ENCODE measurements around the gene SHB. TPM values are rescaled to one million over a fixed set of nuclear protein-coding genes. Genes with fewer than 3 reads are reported as not detected.

SHB gene
- total and polyA plus RNA-seq, 2 of the 13 experiments (the other 11 are each of a cell fraction or from before 2014, with no cell fraction given): 19.4 to 20.7 TPM

GRCh38 chr9:37956904-37957663 lies 111.9 kb downstream of the SHB start:
- no TSS peak for BruUV-seq (replicated peaks)
- intact Hi-C loops (cut with micrococcal nuclease; ENCODE audit: unreplicated experiment) (no loop called here), in situ Hi-C loops (cut with HindIII; ENCODE audit: extremely low pct_ligation_motif_present, low pct_unique_long_range_greater_than_20kb) (no loop called here)
- Histone ChIP-seq H3K4me3 (replicated peaks in 1 of 3; ENCODE audit: insufficient read depth in 1 of 3, low read depth in 2 of 3, low read length in 3 of 3) (no peak overlapping the region), H3K36me3 (replicated peaks in 1 of 2; ENCODE audit: control insufficient read depth in 1 of 2, insufficient read depth in 2 of 2, low read length in 2 of 2) (peaks cover 43 to 99% of the 10 kb centered on the region in 2 experiments), H3K4me1 (ENCODE audit: insufficient read depth, low read length) (peaks cover 25% of the 10 kb centered on the region), H3K9ac (ENCODE audit: insufficient read depth, low read depth, low read length) (no peak overlapping the region), H4K20me1 (ENCODE audit: insufficient read depth, low read length) (peaks cover 34% of the 10 kb centered on the region; the same call in 1 of the 2 replicates), H2AFZ (ENCODE audit: low read length) (no peak overlapping the region), H3K79me2 (ENCODE audit: insufficient read depth, low read length) (peaks cover 2% of the 10 kb centered on the region), H3K27ac (ENCODE audit: extremely low read length, insufficient read depth, low read length) (no peak overlapping the region), H3K9me3 (ENCODE audit: low read length) (no peaks in the 10 kb centered on the region), H3K4me2 (ENCODE audit: low read depth, low read length) (no peak overlapping the region), H3K27me3 (ENCODE audit: control insufficient read depth in 1 of 2, insufficient read depth in 2 of 2, low read length in 2 of 2) (no peaks in the 10 kb centered on the region)
- no peak for ATAC-seq
- CTCF ChIA-PET (ENCODE audit: low intra/inter-chr PET ratio, low total read pairs): no interaction called here
- no peak for DNase-seq (ENCODE audit: low spot score)
- POLR2A ChIA-PET: no interaction called here
- WGBS (ENCODE audit: low lambda C conversion rate): 94% methylated on average over 16 of the region's 16 CpGs
- no peak for FAIRE-seq
- TF ChIP-seq THAP11 (CRISPR knock-in tag; IDR thresholded peaks at IDR 0.05) (no peak), NKX3-1 (CRISPR knock-in tag; IDR thresholded peaks at IDR 0.05) (no peak), ZNF224 (CRISPR knock-in tag; IDR thresholded peaks at IDR 0.05) (no peak), AFF4 (CRISPR knock-in tag; IDR thresholded peaks at IDR 0.05) (no peak), ZNF558 (CRISPR knock-in tag; IDR thresholded peaks at IDR 0.05; ENCODE audit: borderline replicate concordance) (no peak), GLMP (CRISPR knock-in tag; IDR thresholded peaks at IDR 0.05; ENCODE audit: borderline replicate concordance) (no peak), ZNF800 (CRISPR knock-in tag; IDR thresholded peaks at IDR 0.05) (no peak)
- TF ChIP-seq, protein P1, sequence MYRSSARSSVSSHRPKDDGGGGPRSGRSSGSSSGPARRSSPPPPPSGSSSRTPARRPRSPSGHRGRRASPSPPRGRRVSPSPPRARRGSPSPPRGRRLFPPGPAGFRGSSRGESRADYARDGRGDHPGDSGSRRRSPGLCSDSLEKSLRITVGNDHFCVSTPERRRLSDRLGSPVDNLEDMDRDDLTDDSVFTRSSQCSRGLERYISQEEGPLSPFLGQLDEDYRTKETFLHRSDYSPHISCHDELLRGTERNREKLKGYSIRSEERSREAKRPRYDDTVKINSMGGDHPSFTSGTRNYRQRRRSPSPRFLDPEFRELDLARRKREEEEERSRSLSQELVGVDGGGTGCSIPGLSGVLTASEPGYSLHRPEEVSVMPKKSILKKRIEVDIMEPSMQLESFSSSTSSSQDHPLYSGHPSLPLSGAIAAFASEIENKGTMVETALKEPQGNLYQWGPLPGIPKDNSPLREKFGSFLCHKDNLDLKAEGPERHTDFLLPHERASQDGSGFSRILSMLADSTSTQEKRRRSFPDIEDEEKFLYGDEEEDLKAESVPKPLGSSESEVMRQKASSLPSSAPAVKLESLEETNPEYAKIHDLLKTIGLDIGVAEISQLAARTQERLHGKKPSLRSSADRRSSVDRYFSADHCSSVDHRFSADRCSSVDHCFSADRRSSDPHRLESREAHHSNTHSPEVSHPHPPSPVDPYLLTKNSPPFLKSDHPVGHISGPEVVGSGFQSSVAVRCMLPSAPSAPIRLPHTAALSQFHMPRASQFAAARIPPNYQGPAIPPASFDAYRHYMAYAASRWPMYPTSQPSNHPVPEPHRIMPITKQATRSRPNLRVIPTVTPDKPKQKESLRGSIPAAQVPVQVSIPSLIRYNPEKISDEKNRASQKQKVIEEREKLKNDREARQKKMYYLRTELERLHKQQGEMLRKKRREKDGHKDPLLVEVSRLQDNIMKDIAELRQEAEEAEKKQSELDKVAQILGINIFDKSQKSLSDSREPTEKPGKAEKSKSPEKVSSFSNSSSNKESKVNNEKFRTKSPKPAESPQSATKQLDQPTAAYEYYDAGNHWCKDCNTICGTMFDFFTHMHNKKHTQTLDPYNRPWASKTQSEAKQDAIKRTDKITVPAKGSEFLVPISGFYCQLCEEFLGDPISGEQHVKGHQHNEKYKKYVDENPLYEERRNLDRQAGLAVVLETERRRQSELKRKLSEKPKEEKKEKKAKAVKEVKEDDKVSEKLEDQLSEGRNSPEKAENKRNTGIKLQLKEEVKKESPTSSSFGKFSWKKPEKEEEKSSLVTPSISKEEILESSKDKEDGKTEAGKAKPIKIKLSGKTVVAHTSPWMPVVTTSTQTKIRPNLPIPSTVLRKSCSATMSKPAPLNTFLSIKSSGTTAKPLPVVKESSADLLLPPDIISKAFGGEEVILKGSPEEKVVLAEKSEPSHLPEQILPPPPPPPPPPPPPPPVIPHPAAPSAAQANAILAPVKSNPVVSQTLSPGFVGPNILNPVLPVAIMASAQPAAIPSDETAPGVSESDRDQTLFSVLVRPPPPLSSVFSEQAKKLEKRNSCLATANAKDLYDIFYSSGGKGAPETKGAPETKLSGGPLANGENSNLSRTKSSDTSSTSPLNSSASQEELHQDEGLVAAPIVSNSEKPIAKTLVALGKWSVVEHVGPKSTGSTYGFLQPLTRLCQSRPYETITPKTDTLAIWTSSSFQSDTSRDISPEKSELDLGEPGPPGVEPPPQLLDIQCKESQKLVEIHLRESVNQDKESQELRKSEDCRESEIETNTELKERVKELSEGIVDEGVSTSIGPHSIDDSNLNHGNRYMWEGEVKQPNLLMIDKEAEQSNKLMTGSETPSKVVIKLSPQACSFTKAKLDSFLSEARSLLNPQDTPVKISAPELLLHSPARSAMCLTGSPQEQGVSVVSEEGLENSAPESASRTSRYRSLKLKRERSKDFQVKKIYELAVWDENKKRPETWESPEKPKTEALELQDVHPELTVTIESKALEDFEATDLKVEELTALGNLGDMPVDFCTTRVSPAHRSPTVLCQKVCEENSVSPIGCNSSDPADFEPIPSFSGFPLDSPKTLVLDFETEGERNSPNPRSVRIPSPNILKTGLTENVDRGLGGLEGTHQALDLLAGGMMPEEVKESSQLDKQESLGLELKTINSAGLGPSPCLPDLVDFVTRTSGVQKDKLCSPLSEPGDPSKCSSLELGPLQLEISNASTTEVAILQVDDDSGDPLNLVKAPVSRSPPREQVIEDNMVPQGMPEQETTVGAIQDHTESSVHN (CRISPR knock-in tag; IDR thresholded peaks at IDR 0.05): no peak

Data from HepG2 (cell line).